ENCODE measurements around the gene PCDH9. TPM values are rescaled to one million over a fixed set of nuclear protein-coding genes. Genes with fewer than 3 reads are reported as not detected.

The PCDH9 gene
- total and polyA plus RNA-seq, 7 experiments from 2014 or later, result 0.08 to 1.3 (median 0.21) TPM

GRCh38 chr13:66864627-66865026 lies 365.5 kb downstream of the PCDH9 start:
- no peaks in the 10 kb centered on the region for H3K4me1 Mint-ChIP-seq
- Histone ChIP-seq H3K4me1 (ENCODE audit: control insufficient read depth in 2 of 2, insufficient read depth in 2 of 2, low read length in 2 of 2) (no peaks in the 10 kb centered on the region), H3K36me3 (ENCODE audit: control insufficient read depth in 2 of 3, insufficient read depth in 3 of 3, low read length in 3 of 3) (no peaks in the 10 kb centered on the region), H3K9me3 (ENCODE audit: control insufficient read depth in 2 of 3, low read length in 3 of 3) (no peaks in the 10 kb centered on the region), H3K27ac (ENCODE audit: low read depth, low read length) (no peak overlapping the region), H3K27me3 (ENCODE audit: control insufficient read depth in 2 of 2, insufficient read depth in 2 of 2, low read length in 2 of 2) (no peaks in the 10 kb centered on the region), H3K4me3 (ENCODE audit: low read length) (no peak overlapping the region)
- intact Hi-C loops (cut with micrococcal nuclease), result no loop called here
- peaks cover 0 to 4% (median 0%) of the 10 kb centered on the region in 5 donors for H3K27me3 Mint-ChIP-seq
- H3K27ac Mint-ChIP-seq, result no peak overlapping the region
- no peak overlapping the region for H3K4me3 Mint-ChIP-seq
- ChIA-PET CTCF (no interaction called here), POLR2A (no interaction called here)
- H3K9me3 Mint-ChIP-seq, result peaks cover 0 to 5% (median 0%) of the 10 kb centered on the region in 11 donors
- DNase-seq, result no peak
- H3K36me3 Mint-ChIP-seq, result no peaks in the 10 kb centered on the region
- ATAC-seq, result no peak

- no peak overlapping the region for H3K4me3 Mint-ChIP-seq
- CTCF ChIA-PET, result no interaction called here
- Histone ChIP-seq H3K27ac (ENCODE audit: low read depth, low read length) (no peak overlapping the region), H3K27me3 (ENCODE audit: control insufficient read depth in 2 of 2, insufficient read depth in 2 of 2, low read length in 2 of 2) (no peaks in the 10 kb centered on the region), H3K36me3 (ENCODE audit: control insufficient read depth in 2 of 3, insufficient read depth in 3 of 3, low read length in 3 of 3) (no peaks in the 10 kb centered on the region), H3K4me3 (ENCODE audit: low read length) (no peak overlapping the region), H3K9me3 (ENCODE audit: control insufficient read depth in 2 of 3, low read length in 3 of 3) (no peaks in the 10 kb centered on the region), H3K4me1 (ENCODE audit: control insufficient read depth in 2 of 2, insufficient read depth in 2 of 2, low read length in 2 of 2) (no peaks in the 10 kb centered on the region)
- intact Hi-C loops (cut with micrococcal nuclease), result no loop called here
- H3K27ac Mint-ChIP-seq, result no peak overlapping the region
- peaks cover 0 to 3% (median 0%) of the 10 kb centered on the region in 5 donors for H3K27me3 Mint-ChIP-seq
- POLR2A ChIA-PET, result no interaction called here
- ATAC-seq, result no peak
- H3K4me1 Mint-ChIP-seq, result no peaks in the 10 kb centered on the region
- no peaks in the 10 kb centered on the region for H3K36me3 Mint-ChIP-seq
- peaks cover 0 to 4% (median 0%) of the 10 kb centered on the region in 11 donors for H3K9me3 Mint-ChIP-seq
- no peak for DNase-seq
Observed at GRCh38 chr13:66860878-66861417, 369.2 kb downstream of the PCDH9 start.

GRCh38 chr13:66859934-66860877 lies 369.9 kb downstream of the PCDH9 start:
- CTCF ChIA-PET, result no interaction called here

GRCh38 chr13:66859078-66859477 lies 371.1 kb downstream of the PCDH9 start:
- ChIA-PET POLR2A (no interaction called here), CTCF (no interaction called here)
- DNase-seq (no peak), ATAC-seq (no peak)
- peaks cover 0 to 7% (median 0%) of the 10 kb centered on the region in 11 donors for H3K9me3 Mint-ChIP-seq
- H3K4me1 Mint-ChIP-seq, result no peaks in the 10 kb centered on the region
- no peaks in the 10 kb centered on the region for H3K27me3 ChIP-seq (ENCODE audit: control insufficient read depth in 2 of 2, insufficient read depth in 2 of 2, low read length in 2 of 2)
- intact Hi-C loops (cut with micrococcal nuclease), result no loop called here
- H3K27me3 Mint-ChIP-seq, result no peaks in the 10 kb centered on the region
- no peaks in the 10 kb centered on the region for H3K9me3 ChIP-seq (ENCODE audit: control insufficient read depth in 2 of 3, low read length in 3 of 3)
- no peaks in the 10 kb centered on the region for H3K36me3 Mint-ChIP-seq
- no peak overlapping the region for H3K27ac Mint-ChIP-seq
- no peak overlapping the region for H3K4me3 ChIP-seq (ENCODE audit: low read length)
- no peaks in the 10 kb centered on the region for H3K36me3 ChIP-seq (ENCODE audit: control insufficient read depth in 2 of 3, insufficient read depth in 3 of 3, low read length in 3 of 3)
- no peak overlapping the region for H3K27ac ChIP-seq (ENCODE audit: low read depth, low read length)
- H3K4me3 Mint-ChIP-seq, result no peak overlapping the region
- no peaks in the 10 kb centered on the region for H3K4me1 ChIP-seq (ENCODE audit: control insufficient read depth in 2 of 2, insufficient read depth in 2 of 2, low read length in 2 of 2)

More at GRCh38 chr13:66859934-66860877, 369.9 kb downstream of the PCDH9 start:
- H3K27ac ChIP-seq (ENCODE audit: low read depth, low read length), result no peak overlapping the region
- H3K27me3 ChIP-seq (ENCODE audit: control insufficient read depth in 2 of 2, insufficient read depth in 2 of 2, low read length in 2 of 2), result no peaks in the 10 kb centered on the region
- H3K4me1 Mint-ChIP-seq, result no peaks in the 10 kb centered on the region
- H3K36me3 ChIP-seq (ENCODE audit: control insufficient read depth in 2 of 3, insufficient read depth in 3 of 3, low read length in 3 of 3), result no peaks in the 10 kb centered on the region
- DNase-seq (no peak), ATAC-seq (no peak)
- no peaks in the 10 kb centered on the region for H3K36me3 Mint-ChIP-seq
- H3K4me3 ChIP-seq (ENCODE audit: low read length), result no peak overlapping the region
- H3K4me3 Mint-ChIP-seq, result no peak overlapping the region
- H3K9me3 Mint-ChIP-seq, result peaks cover 0 to 2% (median 0%) of the 10 kb centered on the region in 11 donors
- no peak overlapping the region for H3K27ac Mint-ChIP-seq
- POLR2A ChIA-PET, result interaction anchor here (0.6 kb wide), 1 partner anchor 150 kb away, joined by 3 read pairs; no protein-coding TSS in a partner anchor
- H3K4me1 ChIP-seq (ENCODE audit: control insufficient read depth in 2 of 2, insufficient read depth in 2 of 2, low read length in 2 of 2), result no peaks in the 10 kb centered on the region
- H3K27me3 Mint-ChIP-seq, result no peaks in the 10 kb centered on the region
- intact Hi-C loops (cut with micrococcal nuclease), result no loop called here
- no peaks in the 10 kb centered on the region for H3K9me3 ChIP-seq (ENCODE audit: control insufficient read depth in 2 of 3, low read length in 3 of 3)

- ChIA-PET POLR2A (no interaction called here), CTCF (no interaction called here)
- no peaks in the 10 kb centered on the region for H3K4me1 Mint-ChIP-seq
- Histone ChIP-seq H3K27ac (ENCODE audit: low read depth, low read length) (no peak overlapping the region), H3K4me3 (ENCODE audit: low read length) (no peak overlapping the region), H3K27me3 (ENCODE audit: control insufficient read depth in 2 of 2, insufficient read depth in 2 of 2, low read length in 2 of 2) (no peaks in the 10 kb centered on the region), H3K36me3 (ENCODE audit: control insufficient read depth in 2 of 3, insufficient read depth in 3 of 3, low read length in 3 of 3) (no peaks in the 10 kb centered on the region), H3K9me3 (ENCODE audit: control insufficient read depth in 2 of 3, low read length in 3 of 3) (no peaks in the 10 kb centered on the region), H3K4me1 (ENCODE audit: control insufficient read depth in 2 of 2, insufficient read depth in 2 of 2, low read length in 2 of 2) (no peaks in the 10 kb centered on the region)
- peaks cover 0 to 7% (median 0%) of the 10 kb centered on the region in 11 donors for H3K9me3 Mint-ChIP-seq
- H3K27ac Mint-ChIP-seq, result no peak overlapping the region
- DNase-seq (no peak), ATAC-seq (no peak)
- H3K36me3 Mint-ChIP-seq, result no peaks in the 10 kb centered on the region
- H3K27me3 Mint-ChIP-seq, result no peaks in the 10 kb centered on the region
- intact Hi-C loops (cut with micrococcal nuclease), result no loop called here
- no peak overlapping the region for H3K4me3 Mint-ChIP-seq
Observed at GRCh38 chr13:66858163-66858562, 372.0 kb downstream of the PCDH9 start.

GRCh38 chr13:66855131-66855530 lies 375.0 kb downstream of the PCDH9 start:
- no peaks in the 10 kb centered on the region for H3K36me3 ChIP-seq (ENCODE audit: control insufficient read depth in 2 of 3, insufficient read depth in 3 of 3, low read length in 3 of 3)
- Mint-ChIP-seq H3K4me3 (no peak overlapping the region), H3K27me3 (no peaks in the 10 kb centered on the region), H3K9me3 (peaks cover 0 to 11% (median 0%) of the 10 kb centered on the region in 11 donors), H3K36me3 (no peaks in the 10 kb centered on the region), H3K4me1 (no peaks in the 10 kb centered on the region), H3K27ac (no peak overlapping the region)
- POLR2A ChIA-PET, result no interaction called here
- H3K4me1 ChIP-seq (ENCODE audit: control insufficient read depth in 2 of 2, insufficient read depth in 2 of 2, low read length in 2 of 2), result no peaks in the 10 kb centered on the region
- no peak overlapping the region for H3K4me3 ChIP-seq (ENCODE audit: low read length)
- H3K9me3 ChIP-seq (ENCODE audit: control insufficient read depth in 2 of 3, low read length in 3 of 3), result no peaks in the 10 kb centered on the region
- ATAC-seq (no peak), DNase-seq (no peak)
- intact Hi-C loops (cut with micrococcal nuclease), result no loop called here
- CTCF ChIA-PET, result no interaction called here
- H3K27ac ChIP-seq (ENCODE audit: low read depth, low read length), result no peak overlapping the region
- no peaks in the 10 kb centered on the region for H3K27me3 ChIP-seq (ENCODE audit: control insufficient read depth in 2 of 2, insufficient read depth in 2 of 2, low read length in 2 of 2)

- no peak for ATAC-seq
- no peaks in the 10 kb centered on the region for H3K4me1 ChIP-seq (ENCODE audit: control insufficient read depth in 2 of 2, insufficient read depth in 2 of 2, low read length in 2 of 2)
- H3K4me1 Mint-ChIP-seq, result no peaks in the 10 kb centered on the region
- DNase-seq, result no peak
- H3K27me3 ChIP-seq (ENCODE audit: control insufficient read depth in 2 of 2, insufficient read depth in 2 of 2, low read length in 2 of 2), result no peaks in the 10 kb centered on the region
- ChIA-PET POLR2A (no interaction called here), CTCF (no interaction called here)
- H3K36me3 ChIP-seq (ENCODE audit: control insufficient read depth in 2 of 3, insufficient read depth in 3 of 3, low read length in 3 of 3), result no peaks in the 10 kb centered on the region
- H3K27ac ChIP-seq (ENCODE audit: low read depth, low read length), result no peak overlapping the region
- H3K36me3 Mint-ChIP-seq, result peaks cover 0 to 3% (median 0%) of the 10 kb centered on the region in 5 donors
- no peaks in the 10 kb centered on the region for H3K9me3 ChIP-seq (ENCODE audit: control insufficient read depth in 2 of 3, low read length in 3 of 3)
- H3K27me3 Mint-ChIP-seq, result no peaks in the 10 kb centered on the region
- H3K4me3 ChIP-seq (ENCODE audit: low read length), result no peak overlapping the region
- H3K9me3 Mint-ChIP-seq, result peaks cover 0 to 16% (median 0%) of the 10 kb centered on the region in 11 donors
- H3K27ac Mint-ChIP-seq, result no peak overlapping the region
- H3K4me3 Mint-ChIP-seq, result no peak overlapping the region
- intact Hi-C loops (cut with micrococcal nuclease), result no loop called here
Observed at GRCh38 chr13:66853564-66853963, 376.6 kb downstream of the PCDH9 start.
